NCI-H2107 treated with DMSO at 0.1 percent for 48 hours (cell line): ENCODE data around the gene IDH3G.

ENCODE experiments used
- DNase-seq: peaks from one replicate; lab custom pipeline; 2025; ENCODE audit not compliant: unreplicated experiment; lab: John Stamatoyannopoulos, UW

Gene IDH3G

DNA sequence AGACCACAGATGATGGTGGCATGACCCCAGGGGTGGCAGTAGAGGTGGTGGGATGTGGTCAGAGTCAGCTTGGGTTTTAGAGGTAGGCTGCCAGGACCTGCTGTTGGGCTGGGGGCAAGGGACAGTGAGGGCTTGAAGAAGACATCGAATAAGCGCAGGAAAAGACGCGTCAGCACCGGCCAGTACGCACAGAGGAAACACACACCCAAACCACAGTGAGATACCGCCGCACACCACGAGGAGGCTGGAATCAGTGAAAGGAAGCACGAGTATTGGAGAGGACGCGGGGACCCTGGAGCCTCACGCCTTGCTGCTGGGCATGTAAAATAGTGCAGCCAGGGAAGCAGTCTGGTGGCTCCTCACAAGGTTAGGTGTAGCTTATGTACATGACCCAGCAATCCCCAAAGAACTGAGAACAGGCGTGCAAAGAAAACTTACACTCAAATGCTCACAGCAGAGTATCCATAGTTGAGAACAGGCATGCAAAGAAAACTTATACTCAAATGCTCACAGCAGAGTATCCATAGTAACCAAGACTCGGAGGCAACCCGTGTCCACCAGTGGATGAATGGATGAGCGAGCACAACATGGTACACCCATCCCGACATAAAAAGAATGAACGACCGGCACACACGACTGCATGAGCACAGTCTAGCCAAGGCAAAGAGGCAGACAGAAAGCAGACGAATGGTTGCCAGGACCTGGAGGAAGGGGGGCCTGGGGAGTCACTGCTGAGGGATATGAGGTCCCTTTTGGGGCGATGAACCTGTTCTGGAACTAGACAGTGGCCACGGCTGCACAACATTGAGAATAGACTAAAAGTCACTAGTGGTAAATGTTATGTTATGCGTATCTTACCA lies 22.9 kb upstream of the IDH3G start:
- DNase-seq, result no peak

- no peak for DNase-seq
These were observed 20.6 kb upstream of the IDH3G start for GRCh38 chrX:153814591-153815315.

GRCh38 chrX:153813161-153813560 lies 19.0 kb upstream of the IDH3G start:
- DNase-seq, result no peak

- DNase-seq, result no peak
These were observed 18.0 kb upstream of the IDH3G start for GRCh38 chrX:153812220-153812619.

DNA sequence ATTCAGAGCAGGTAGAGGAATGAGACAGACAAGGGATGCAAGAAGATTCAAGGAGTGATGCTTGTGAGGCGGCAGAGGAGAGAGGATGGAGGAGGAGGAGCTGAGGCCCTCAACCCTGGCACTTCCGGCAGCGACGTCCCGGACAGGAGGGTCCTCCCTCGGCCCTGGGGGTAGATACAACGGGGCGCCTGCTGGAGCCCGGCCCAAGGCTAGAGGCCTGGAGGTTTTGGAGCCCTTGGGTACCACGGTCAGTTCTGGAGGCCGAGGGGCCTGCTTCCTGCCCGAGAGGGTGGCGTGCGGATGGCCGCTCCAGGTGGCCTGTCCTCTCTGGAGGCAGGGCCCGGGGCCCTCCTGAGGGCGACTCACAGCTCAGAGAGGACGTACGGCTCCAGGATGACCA lies 13.8 kb upstream of the IDH3G start:
- DNase-seq, result no peak

- DNase-seq, result no peak
These were observed 12.9 kb upstream of the IDH3G start for GRCh38 chrX:153806999-153807575.

- DNase-seq, result no peak
These were observed 11.3 kb upstream of the IDH3G start for GRCh38 chrX:153805436-153805835.

- no peak for DNase-seq
These were observed 10.4 kb upstream of the IDH3G start for GRCh38 chrX:153804621-153805020.

DNA sequence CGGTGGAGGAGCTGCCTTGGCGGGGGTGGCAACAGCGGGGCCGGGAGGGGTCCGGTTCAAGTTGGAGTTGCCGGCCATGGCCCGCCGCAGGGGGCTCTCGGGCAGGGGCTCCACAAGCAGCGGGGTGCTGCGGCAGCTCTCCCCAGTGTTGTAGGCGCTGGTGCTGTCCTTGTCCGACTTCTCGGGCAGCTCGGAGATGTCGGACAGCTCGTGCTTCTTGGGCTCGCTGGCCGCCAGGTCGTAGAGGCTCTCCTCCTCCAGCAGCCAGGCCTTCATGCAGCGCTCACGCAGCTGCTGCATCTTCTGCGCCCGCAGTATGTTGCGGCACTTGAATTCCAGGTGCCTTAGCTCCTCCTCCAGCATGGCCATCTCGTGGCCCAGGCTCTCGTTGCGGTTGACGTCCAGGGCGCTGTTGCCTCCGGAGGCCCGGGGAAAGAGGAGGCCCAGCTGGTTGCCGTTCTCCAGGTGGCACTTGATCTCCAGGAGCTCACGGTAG lies 10.0 kb upstream of the IDH3G start:
- DNase-seq, result no peak

- DNase-seq, result no peak
These were observed 9.3 kb upstream of the IDH3G start for GRCh38 chrX:153803211-153804099.

DNA sequence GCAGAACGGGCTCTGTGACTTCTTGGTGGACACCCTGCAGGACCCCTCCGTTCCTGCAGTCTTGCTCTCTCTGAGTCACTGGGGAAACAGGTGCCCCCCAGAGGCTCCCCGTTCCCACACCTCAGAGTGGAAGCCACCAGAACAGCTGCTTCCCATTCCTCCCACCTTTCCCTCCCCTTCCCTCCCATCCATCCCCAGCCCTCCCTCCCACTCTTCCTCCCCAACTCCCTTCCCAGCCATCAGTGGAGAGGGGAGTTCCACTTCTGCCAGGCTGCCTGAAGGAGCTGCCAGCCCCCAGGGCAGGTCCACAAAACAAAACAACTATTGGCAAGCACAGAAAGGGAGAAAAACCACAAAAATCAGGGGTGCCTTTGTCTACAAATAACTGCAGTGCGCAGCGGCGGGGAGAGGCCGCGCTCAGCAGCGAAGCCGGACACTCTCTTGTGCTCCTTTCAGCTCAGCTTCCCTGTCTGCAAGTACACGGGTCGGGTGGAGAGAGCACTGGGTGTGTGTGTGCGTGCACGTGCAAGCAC lies 8.4 kb upstream of the IDH3G start:
- DNase-seq, result no peak

- no peak for DNase-seq
These were observed 7.5 kb upstream of the IDH3G start for GRCh38 chrX:153801669-153802068.

DNA sequence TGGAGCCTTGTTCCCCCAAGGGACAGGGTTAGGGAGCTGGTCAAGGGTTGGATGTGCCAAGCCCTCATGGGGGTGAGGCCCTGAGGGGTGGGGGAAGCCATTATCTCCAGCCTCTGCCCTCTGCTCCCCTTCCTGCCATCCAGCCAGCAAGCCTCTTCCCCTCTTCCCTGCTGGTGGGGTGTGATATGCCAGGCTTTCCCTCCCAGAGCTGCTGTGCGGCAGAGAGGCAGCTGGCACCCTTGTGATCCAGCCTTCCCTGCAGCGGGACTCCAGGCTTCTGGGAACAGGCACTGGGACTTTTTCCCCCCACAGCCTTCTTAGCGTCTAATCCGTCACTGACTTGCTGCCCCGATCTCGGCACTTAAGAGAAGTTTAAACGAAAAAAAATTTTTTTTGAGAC lies 6.6 kb upstream of the IDH3G start:
- no peak for DNase-seq

DNA sequence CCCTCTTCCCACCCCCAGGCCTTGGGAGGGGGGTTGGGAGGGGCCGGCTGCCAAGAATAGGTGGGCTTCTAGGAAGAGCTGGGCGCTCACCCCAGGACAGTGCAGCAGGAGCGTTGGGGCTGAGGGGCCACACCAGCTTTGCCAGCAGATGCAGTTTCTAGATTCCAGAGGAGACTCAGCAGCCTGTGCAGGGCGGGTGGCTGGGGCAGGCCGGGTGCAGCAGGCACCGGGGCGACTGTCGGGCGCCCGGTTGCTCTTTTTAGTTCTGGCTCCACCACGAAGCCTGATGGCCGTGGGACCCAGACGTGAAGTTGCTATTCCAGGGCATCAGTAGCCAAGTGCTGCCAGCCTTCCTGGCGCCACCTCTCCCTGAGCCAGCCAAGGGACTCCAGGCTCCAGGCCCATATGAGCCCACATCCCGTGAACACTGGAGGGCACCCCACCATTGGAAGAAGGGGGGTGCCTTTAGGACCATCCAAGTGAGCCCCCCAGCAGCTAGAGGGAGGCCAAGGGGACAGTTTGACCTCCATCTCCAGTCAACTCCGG lies 6.1 kb upstream of the IDH3G start:
- DNase-seq, result no peak

- no peak for DNase-seq
These were observed 5.2 kb upstream of the IDH3G start for GRCh38 chrX:153799326-153799725.

GRCh38 chrX:153797415-153798015 lies 3.3 kb upstream of the IDH3G start:
- DNase-seq, result no peak

- DNase-seq, result no peak
These were observed 982 bp upstream of the IDH3G start for GRCh38 chrX:153794897-153795816.

- no peak for DNase-seq
These were observed 884 bp downstream of the IDH3G start for GRCh38 chrX:153793291-153793690.

DNA sequence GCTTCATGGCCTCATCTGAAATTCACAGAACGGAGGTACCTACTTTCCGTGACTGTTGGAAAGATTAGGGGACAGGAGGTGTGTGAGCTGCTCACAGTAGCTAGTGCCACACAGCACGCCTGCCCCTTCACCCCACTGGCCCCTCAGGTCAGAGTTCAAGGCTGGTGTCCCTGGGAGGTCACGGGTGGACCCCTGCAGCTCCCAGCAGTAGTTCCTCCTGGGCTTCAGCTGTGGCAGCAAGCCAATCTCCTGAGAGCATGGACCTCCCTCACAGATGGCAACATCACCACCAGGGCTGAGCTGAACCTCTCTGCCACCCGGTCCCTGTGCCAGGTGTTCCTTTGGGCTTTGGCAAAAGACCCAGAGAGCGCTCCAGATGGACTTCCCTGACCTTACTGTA lies 1.8 kb downstream of the IDH3G start:
- DNase-seq, result no peak
